NCI-H187 (cell line): Measurements from ENCODE around the gene DVL3.
"Not testable (repeated sequence)": the region's sequence is repeated elsewhere in the genome, so short reads cannot be mapped to it uniquely, and the experiment has no call there.

ENCODE experiments used
- DNase-seq, 2 experiments: peaks; one replicate each; lab custom pipeline; 2025; lab: John Stamatoyannopoulos, UW

Gene DVL3

GRCh38 chr3:184154885-184155643 is at the start of gene DVL3:
TSS of gene DVL3 (plus strand) at chr3:184155377. CDS start at chr3:184155636, 259 bp downstream.
- DNase-seq, result peak in 1 of 2 experiments; percentile 35

GRCh38 chr3:184110316-184110725 is 44.9 kb upstream of the DVL3 start:
- DNase-seq, result no peak

- no peak for DNase-seq
Observed at GRCh38 chr3:184116017-184116416, 39.2 kb upstream of the DVL3 start.

- no peak for DNase-seq
Observed at GRCh38 chr3:184117636-184118035, 37.5 kb upstream of the DVL3 start.

GRCh38 chr3:184121031-184121430 is 34.1 kb upstream of the DVL3 start:
- DNase-seq, result not testable (repeated sequence)

GRCh38 chr3:184126006-184126405 is 29.2 kb upstream of the DVL3 start:
- no peak for DNase-seq

GRCh38 chr3:184129012-184129411 is 26.2 kb upstream of the DVL3 start:
- no peak for DNase-seq

- DNase-seq, result no peak
Observed at GRCh38 chr3:184132945-184133344, 22.2 kb upstream of the DVL3 start.

GRCh38 chr3:184133840-184134745 is 21.1 kb upstream of the DVL3 start:
- DNase-seq, result peak; percentile 41 to 47

- DNase-seq, result no peak
Observed at GRCh38 chr3:184134746-184135148, 20.4 kb upstream of the DVL3 start.

- DNase-seq, result peak; percentile 82
Observed at GRCh38 chr3:184135149-184135910, 19.8 kb upstream of the DVL3 start, which contains the start of gene EIF2B5. TSS of gene EIF2B5 (plus strand) at chr3:184135358. CDS start at chr3:184135386, 28 bp downstream.

GRCh38 chr3:184135911-184136260 is 19.3 kb upstream of the DVL3 start:
- no peak for DNase-seq

GRCh38 chr3:184140436-184140835 is 14.7 kb upstream of the DVL3 start:
- no peak for DNase-seq

GRCh38 chr3:184142199-184142598 is 13.0 kb upstream of the DVL3 start:
- no peak for DNase-seq

GRCh38 chr3:184143327-184143726 is 11.8 kb upstream of the DVL3 start:
- DNase-seq, result no peak

GRCh38 chr3:184144505-184144904 is 10.7 kb upstream of the DVL3 start:
- no peak for DNase-seq

GRCh38 chr3:184145111-184145524 is 10.1 kb upstream of the DVL3 start:
- DNase-seq, result no peak

GRCh38 chr3:184145751-184146270 is 9.4 kb upstream of the DVL3 start:
- no peak for DNase-seq

- no peak for DNase-seq
Observed at GRCh38 chr3:184148076-184148475, 7.1 kb upstream of the DVL3 start.

- DNase-seq, result no peak
Observed at GRCh38 chr3:184149123-184149522, 6.1 kb upstream of the DVL3 start.

- not testable (repeated sequence) for DNase-seq
Observed at GRCh38 chr3:184149770-184150169, 5.4 kb upstream of the DVL3 start.
